ENCODE measurements around the gene SLC39A11. TPM values are rescaled to one million over a fixed set of nuclear protein-coding genes. Genes with fewer than 3 reads are reported as not detected.
A peak's percentile ranks its signal among the peaks of the same experiment; 100 is the strongest.

The SLC39A11 gene
- total RNA-seq, 4 donors from 2014 or later: 23.0 to 30.9 (median 27.6) TPM

DNA sequence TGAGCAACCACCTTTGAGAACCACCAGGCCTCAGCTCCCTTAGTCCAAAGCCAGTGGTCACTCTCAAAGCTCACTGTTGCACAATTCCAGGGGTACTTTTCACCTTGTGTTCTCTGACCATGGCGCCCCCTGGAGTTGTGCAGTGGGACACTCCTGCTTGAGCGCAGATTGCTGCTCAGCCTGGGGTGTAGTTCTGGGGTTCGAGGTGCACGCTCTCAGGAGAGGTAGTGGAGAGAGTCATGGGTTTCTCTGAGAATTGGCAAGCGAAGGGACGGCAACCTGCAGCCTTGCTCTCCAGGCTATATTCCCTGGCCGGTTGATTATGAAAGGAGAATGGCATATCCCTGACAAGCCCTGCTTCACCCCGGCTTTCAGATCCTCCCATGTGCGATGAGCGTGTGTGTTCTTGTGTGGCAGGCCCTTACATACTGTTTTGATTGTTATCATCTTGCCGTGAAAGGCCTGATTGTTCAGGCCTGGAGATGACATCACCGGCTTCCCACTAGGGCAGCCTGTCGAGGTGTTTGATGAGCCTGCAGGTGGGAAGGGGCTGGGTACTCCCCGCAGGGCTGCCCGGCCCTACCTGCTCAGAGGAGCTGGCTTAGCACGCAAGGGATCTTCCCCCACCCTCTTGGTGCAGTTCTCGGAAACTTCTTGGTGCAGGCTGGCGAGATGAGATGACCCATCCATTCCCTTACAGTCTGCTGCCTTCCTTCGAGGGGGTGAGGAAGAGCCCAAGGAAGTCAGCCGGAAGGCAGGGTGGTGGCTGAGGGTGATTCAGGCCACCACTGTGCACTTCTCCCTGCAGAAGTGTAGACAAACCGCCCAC, 431.2 kb downstream of the SLC39A11 start:
- Histone ChIP-seq H3K36me3 (no peaks in the 10 kb centered on the region), H3K27ac (peak overlapping the region in 2 of 4 donors; percentile 26 to 29), H3K4me1 (peaks cover 9 to 24% (median 14%) of the 10 kb centered on the region in 3 donors), H3K27me3 (no peaks in the 10 kb centered on the region), H3K4me3 (no peak overlapping the region), H3K9me3 (no peaks in the 10 kb centered on the region)
- WGBS, 2 donors: 46 to 83% methylated on average over 1 to 7 of the region's 21 CpGs
- no peak for DNase-seq
- TF ChIP-seq POLR2A (IDR thresholded peaks at IDR 0.05): no peak
- TF ChIP-seq, protein P1, sequence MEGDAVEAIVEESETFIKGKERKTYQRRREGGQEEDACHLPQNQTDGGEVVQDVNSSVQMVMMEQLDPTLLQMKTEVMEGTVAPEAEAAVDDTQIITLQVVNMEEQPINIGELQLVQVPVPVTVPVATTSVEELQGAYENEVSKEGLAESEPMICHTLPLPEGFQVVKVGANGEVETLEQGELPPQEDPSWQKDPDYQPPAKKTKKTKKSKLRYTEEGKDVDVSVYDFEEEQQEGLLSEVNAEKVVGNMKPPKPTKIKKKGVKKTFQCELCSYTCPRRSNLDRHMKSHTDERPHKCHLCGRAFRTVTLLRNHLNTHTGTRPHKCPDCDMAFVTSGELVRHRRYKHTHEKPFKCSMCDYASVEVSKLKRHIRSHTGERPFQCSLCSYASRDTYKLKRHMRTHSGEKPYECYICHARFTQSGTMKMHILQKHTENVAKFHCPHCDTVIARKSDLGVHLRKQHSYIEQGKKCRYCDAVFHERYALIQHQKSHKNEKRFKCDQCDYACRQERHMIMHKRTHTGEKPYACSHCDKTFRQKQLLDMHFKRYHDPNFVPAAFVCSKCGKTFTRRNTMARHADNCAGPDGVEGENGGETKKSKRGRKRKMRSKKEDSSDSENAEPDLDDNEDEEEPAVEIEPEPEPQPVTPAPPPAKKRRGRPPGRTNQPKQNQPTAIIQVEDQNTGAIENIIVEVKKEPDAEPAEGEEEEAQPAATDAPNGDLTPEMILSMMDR (IDR thresholded peaks at IDR 0.05): peak in 3 of 6 experiments; percentile 19 to 46 (median 23)
- intact Hi-C loops (cut with DNase I): no loop called here

- no peak for DNase-seq
- Histone ChIP-seq H3K9me3 (no peaks in the 10 kb centered on the region), H3K4me3 (no peak overlapping the region), H3K27me3 (no peaks in the 10 kb centered on the region), H3K36me3 (no peaks in the 10 kb centered on the region), H3K4me1 (peaks cover 8 to 20% (median 12%) of the 10 kb centered on the region in 3 donors), H3K27ac (peak overlapping the region in 1 of 4 donors; percentile 26)
- intact Hi-C loops (cut with DNase I): no loop called here
- TF ChIP-seq POLR2A (IDR thresholded peaks at IDR 0.05): no peak
- TF ChIP-seq, protein P1 (IDR thresholded peaks at IDR 0.05): no peak
- WGBS, 2 donors: 67 to 83% methylated on average over 3 to 20 of the region's 20 CpGs
These were observed 432.0 kb downstream of the SLC39A11 start for GRCh38 chr17:72660274-72661115.

- DNase-seq: no peak
- peaks cover 8 to 20% (median 12%) of the 10 kb centered on the region in 3 donors for H3K4me1 ChIP-seq
- 20 to 100% methylated on average over 1 to 3 of the region's 4 CpGs for WGBS, 2 donors
- intact Hi-C loops (cut with DNase I): no loop called here
- no peak overlapping the region for H3K27ac ChIP-seq
- no peaks in the 10 kb centered on the region for H3K27me3 ChIP-seq
- no peaks in the 10 kb centered on the region for H3K9me3 ChIP-seq
- H3K4me3 ChIP-seq: no peak overlapping the region
- H3K36me3 ChIP-seq: no peaks in the 10 kb centered on the region
- TF ChIP-seq POLR2A (IDR thresholded peaks at IDR 0.05): no peak
- TF ChIP-seq, protein P1 (IDR thresholded peaks at IDR 0.05): no peak
These were observed 432.7 kb downstream of the SLC39A11 start for GRCh38 chr17:72659811-72660210.

- TF ChIP-seq, protein P1 (IDR thresholded peaks at IDR 0.05): no peak
- TF ChIP-seq POLR2A (IDR thresholded peaks at IDR 0.05): no peak
- Histone ChIP-seq H3K27ac (no peak overlapping the region), H3K4me1 (peaks cover 8 to 20% (median 12%) of the 10 kb centered on the region in 3 donors), H3K27me3 (no peaks in the 10 kb centered on the region), H3K4me3 (no peak overlapping the region), H3K36me3 (no peaks in the 10 kb centered on the region), H3K9me3 (no peaks in the 10 kb centered on the region)
- DNase-seq: no peak
- intact Hi-C loops (cut with DNase I): no loop called here
- WGBS, 2 donors: 80% methylated on average over 5 of the region's 5 CpGs; no CpG with 5 or more reads in 1 of the 2 donors
These were observed 433.8 kb downstream of the SLC39A11 start for GRCh38 chr17:72658675-72659074.

All from esophagus squamous epithelium (tissue), 5 donors.